Effector CD8-positive, alpha-beta T cell (primary cell): Measurements from ENCODE around the gene TIMM23.

Experiments used
- DNase-seq: peaks from one replicate; lab custom pipeline; 2025; lab: John Stamatoyannopoulos, UW

Gene TIMM23

GRCh38 chr10:46052791-46053375, 80.6 kb downstream of the TIMM23 start:
- no peak for DNase-seq
